Esophagus (tissue), 2 donors: ENCODE measurements around the gene CFAP90. TPM values are rescaled to one million over a fixed set of nuclear protein-coding genes. Genes with fewer than 3 reads are reported as not detected.
A peak's percentile ranks its signal among the peaks of the same experiment; 100 is the strongest.

Experiments
- H3K27ac ChIP-seq, 2 donors: one replicate each; pipeline ENCODE4 v1.5.1; 2013; ENCODE audit warnings: low read depth in 2 of 2, mild to moderate bottlenecking in 2 of 2, inconsistent platforms in 1 of 2, low read length in 1 of 2, moderate library complexity in 1 of 2
- H3K27me3 ChIP-seq, 2 donors: one replicate each; pipeline ENCODE4 v1.6.1; 2013; ENCODE audit warnings: low read length in 2 of 2, control low read depth in 1 of 2, mild to moderate bottlenecking in 1 of 2; ENCODE audit not compliant: insufficient read depth in 2 of 2, control insufficient read depth in 1 of 2
- H3K36me3 ChIP-seq, 2 donors: one replicate each; pipeline ENCODE4 v1.6.1; 2013; ENCODE audit warnings: low read length in 1 of 2; ENCODE audit not compliant: control insufficient read depth in 2 of 2, insufficient read depth in 2 of 2
- H3K4me1 ChIP-seq, 2 donors: one replicate each; pipeline ENCODE4 v1.6.1; 2013; ENCODE audit warnings: low read length in 1 of 2; ENCODE audit not compliant: control insufficient read depth in 2 of 2, insufficient read depth in 2 of 2
- H3K4me3 ChIP-seq, 2 donors: one replicate each; pipeline ENCODE4 v1.5.1; 2013; ENCODE audit warnings: low read length in 2 of 2, mild to moderate bottlenecking in 2 of 2, low read depth in 1 of 2, moderate library complexity in 1 of 2
- H3K9me3 ChIP-seq, 2 donors: one replicate each; pipeline ENCODE4 v1.6.1; 2013; ENCODE audit warnings: mild to moderate bottlenecking in 2 of 2, low read depth in 1 of 2, low read length in 1 of 2, moderate library complexity in 1 of 2; ENCODE audit not compliant: control insufficient read depth in 2 of 2, insufficient read depth in 1 of 2
- WGBS, 2 donors: extraction: QIAGEN DNeasy Blood & Tissue Kit; methylation state at CpG; one replicate each; pipeline ENCODE4 v1.1.7; 2013; 5-methylcytosine and 5-hydroxymethylcytosine counted together
- polyA plus RNA-seq, 2 donors: library from polyadenylated mRNA; stranded (reverse); fragments of 200-250 nt; gene quantifications; one replicate each; pipeline ENCODE4 v1.2.3, GENCODE V29; 2013
- donor health status: healthy with polysubstance abuse.
- donor health status: Bipolar disorder and iron deficiency.

The CFAP90 gene
- under 1 TPM in 1 of 2 donors, not detected in 1; 0.06 TPM for polyA plus RNA-seq

- H3K4me1 ChIP-seq, result peaks cover 4 to 5% of the 10 kb centered on the region in 2 donors
- H3K27ac ChIP-seq, result no peak within 1 kb of the TSS
- no peaks in the 10 kb centered on the region for H3K9me3 ChIP-seq
- H3K36me3 ChIP-seq, result no peaks in the 10 kb centered on the region
- H3K27me3 ChIP-seq, result no peaks in the 10 kb centered on the region
- WGBS, 2 donors, result 1 to 2% methylated on average over 43 to 76 of the region's 76 CpGs
- H3K4me3 ChIP-seq, result peak within 1 kb of the TSS; percentile 41 to 54
Observed at GRCh38 chr5:7850395-7851239, at the start of gene CFAP90. Gene CFAP90, minus strand, starts transcription at chr5:7851133. Its CDS starts 112 bp downstream, at chr5:7851021.

GRCh38 chr5:7897014-7897600 is 46.2 kb upstream of the CFAP90 start:
- H3K4me1 ChIP-seq, result no peaks in the 10 kb centered on the region
- H3K4me3 ChIP-seq, result no peak overlapping the region
- no peaks in the 10 kb centered on the region for H3K27me3 ChIP-seq
- H3K36me3 ChIP-seq, result peaks cover 9 to 16% of the 10 kb centered on the region in 2 donors
- 69 to 73% methylated on average over 5 of the region's 5 CpGs for WGBS, 2 donors
- H3K9me3 ChIP-seq, result no peaks in the 10 kb centered on the region
- no peak overlapping the region for H3K27ac ChIP-seq

GRCh38 chr5:7894860-7895259 is 43.9 kb upstream of the CFAP90 start:
- no peaks in the 10 kb centered on the region for H3K27me3 ChIP-seq
- H3K4me3 ChIP-seq, result no peak overlapping the region
- H3K27ac ChIP-seq, result no peak overlapping the region
- H3K9me3 ChIP-seq, result no peaks in the 10 kb centered on the region
- H3K36me3 ChIP-seq, result peaks cover 4 to 19% of the 10 kb centered on the region in 2 donors
- WGBS, 2 donors, result 78 to 84% methylated on average over 2 of the region's 2 CpGs
- H3K4me1 ChIP-seq, result no peaks in the 10 kb centered on the region

GRCh38 chr5:7894439-7894838 is 43.5 kb upstream of the CFAP90 start:
- Histone ChIP-seq H3K27ac (no peak overlapping the region), H3K36me3 (peaks cover 4 to 20% of the 10 kb centered on the region in 2 donors), H3K9me3 (no peaks in the 10 kb centered on the region), H3K4me1 (no peaks in the 10 kb centered on the region), H3K27me3 (no peaks in the 10 kb centered on the region), H3K4me3 (no peak overlapping the region)
- 83 to 85% methylated on average over 5 of the region's 5 CpGs for WGBS, 2 donors

- Histone ChIP-seq H3K4me3 (no peak overlapping the region), H3K4me1 (no peaks in the 10 kb centered on the region), H3K36me3 (peaks cover 5 to 12% of the 10 kb centered on the region in 2 donors), H3K27me3 (no peaks in the 10 kb centered on the region), H3K27ac (no peak overlapping the region), H3K9me3 (no peaks in the 10 kb centered on the region)
- WGBS, 2 donors, result 95 to 98% methylated on average over 9 of the region's 9 CpGs
Observed at GRCh38 chr5:7888901-7889300, 38.0 kb upstream of the CFAP90 start.

- Histone ChIP-seq H3K4me3 (peak overlapping the region in 1 of 2 donors; percentile 15), H3K27me3 (no peaks in the 10 kb centered on the region), H3K4me1 (no peaks in the 10 kb centered on the region), H3K27ac (peak overlapping the region in 1 of 2 donors; percentile 4), H3K9me3 (no peaks in the 10 kb centered on the region), H3K36me3 (peaks cover 9 to 18% of the 10 kb centered on the region in 2 donors)
- 59 to 62% methylated on average over 7 of the region's 7 CpGs for WGBS, 2 donors
Observed at GRCh38 chr5:7886849-7887475, 36.0 kb upstream of the CFAP90 start.

- Histone ChIP-seq H3K4me1 (no peaks in the 10 kb centered on the region), H3K4me3 (no peak overlapping the region), H3K27ac (no peak overlapping the region), H3K27me3 (no peaks in the 10 kb centered on the region), H3K36me3 (peaks cover 22 to 27% of the 10 kb centered on the region in 2 donors), H3K9me3 (no peaks in the 10 kb centered on the region)
- 73 to 77% methylated on average over 5 of the region's 5 CpGs for WGBS, 2 donors
Observed at GRCh38 chr5:7884491-7885267, 33.7 kb upstream of the CFAP90 start.

GRCh38 chr5:7882926-7883325 is 32.0 kb upstream of the CFAP90 start:
- H3K4me3 ChIP-seq, result no peak overlapping the region
- no peaks in the 10 kb centered on the region for H3K4me1 ChIP-seq
- H3K27me3 ChIP-seq, result no peaks in the 10 kb centered on the region
- no peaks in the 10 kb centered on the region for H3K9me3 ChIP-seq
- no peak overlapping the region for H3K27ac ChIP-seq
- peaks cover 25 to 28% of the 10 kb centered on the region in 2 donors for H3K36me3 ChIP-seq
- 84 to 88% methylated on average over 4 of the region's 4 CpGs for WGBS, 2 donors

- Histone ChIP-seq H3K27me3 (no peaks in the 10 kb centered on the region), H3K4me3 (no peak overlapping the region), H3K27ac (no peak overlapping the region), H3K4me1 (no peaks in the 10 kb centered on the region), H3K9me3 (no peaks in the 10 kb centered on the region), H3K36me3 (peaks cover 26 to 28% of the 10 kb centered on the region in 2 donors)
- WGBS, 2 donors, result 89 to 94% methylated on average over 2 of the region's 2 CpGs
Observed at GRCh38 chr5:7881816-7882215, 30.9 kb upstream of the CFAP90 start.
